Vagina (tissue), 2 donors: ENCODE data around the gene NR1I2. TPM values are rescaled to one million over a fixed set of nuclear protein-coding genes. Genes with fewer than 3 reads are reported as not detected.

Source experiments
- DNase-seq, 2 donors: peaks; one replicate each; pipeline ENCODE4 v3.0.0-alpha.2; 2017; ENCODE audit errors: extremely low spot score in 2 of 2
- H3K27ac ChIP-seq: fragments of 200-600 bp; sonication (generic); one replicate; pipeline ENCODE4 v1.5.1; 2019
- H3K27me3 ChIP-seq: fragments of 200-600 bp; sonication (generic); one replicate; pipeline ENCODE4 v1.5.1; 2019
- H3K36me3 ChIP-seq, 2 donors: fragments of 200-600 bp; sonication (generic); one replicate each; pipeline ENCODE4 v1.5.1; 2017 to 2019
- H3K4me1 ChIP-seq: fragments of 200-600 bp; sonication (generic); one replicate; pipeline ENCODE4 v1.5.1; 2019
- H3K4me3 ChIP-seq, 2 donors: fragments of 200-600 bp; sonication (generic); 1 replicate in 1 of 2; 2 replicates in 1 of 2; pipeline ENCODE4 v1.5.1; 2016 to 2019
- H3K9me3 ChIP-seq: fragments of 200-600 bp; sonication (generic); one replicate; pipeline ENCODE4 v1.5.1; 2019
- POLR2A ChIP-seq, 2 donors: fragments of 450-650 bp; IDR thresholded peaks; one replicate each; pipeline ENCODE4 v1.6.1; 2017; ENCODE audit warnings: antibody characterized with exemption in 2 of 2, mild to moderate bottlenecking in 2 of 2, moderate library complexity in 2 of 2
- POLR2AphosphoS5 ChIP-seq, 2 donors: sonication (generic); formaldehyde crosslinking; IDR thresholded peaks; one replicate each; pipeline ENCODE4 v1.9.0; 2017; ENCODE audit warnings: antibody characterized with exemption in 2 of 2, mild to moderate bottlenecking in 2 of 2, low read depth in 1 of 2; ENCODE audit not compliant: insufficient read depth in 1 of 2
- intact Hi-C: fragments of 100-400 bp; cut with DNase I; formaldehyde crosslinking; loops from one replicate; pipeline ENCODE4 v1.15.1; 2023
- total RNA-seq: library from RNA; depleted of rRNA; stranded (reverse); fragments of >200 nt; gene quantifications from one replicate; pipeline ENCODE4 v1.2.3, GENCODE V29; 2016
- TF ChIP-seq, protein P1 (sequence below), 3 experiments: fragments of 450-650 bp in 2 of 3; fragments of 200-600 bp in 1 of 3; sonication (generic) in 1 of 3; IDR thresholded peaks; one replicate each; pipeline ENCODE4 v1.5.1; 2017 to 2019; ENCODE audit warnings: antibody characterized with exemption in 3 of 3, mild to moderate bottlenecking in 2 of 3, moderate library complexity in 2 of 3

The NR1I2 gene
- total RNA-seq, 1 donor from 2014 or later = not detected

DNA sequence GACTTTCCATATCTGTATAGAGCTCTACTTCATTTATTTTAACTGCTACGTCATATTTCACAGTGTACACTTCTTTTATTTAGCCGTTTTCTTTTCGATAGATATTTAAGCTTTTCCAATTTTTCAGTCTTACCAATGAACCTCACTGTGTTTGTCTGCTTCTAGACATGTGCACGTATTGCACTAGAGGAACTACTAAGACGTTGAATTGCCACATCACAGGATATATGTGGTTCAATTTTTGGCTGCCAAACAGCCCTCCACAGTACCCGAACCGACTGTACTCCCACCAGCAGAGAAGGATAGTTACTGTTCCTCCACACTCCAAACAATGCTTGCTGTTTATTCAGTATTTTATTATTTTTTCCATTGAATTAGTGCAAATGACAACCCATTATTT, 2.0 kb downstream of the NR1I2 start:
- no peak for TF ChIP-seq POLR2A (IDR thresholded peaks at IDR 0.05)
- TF ChIP-seq, protein P1, sequence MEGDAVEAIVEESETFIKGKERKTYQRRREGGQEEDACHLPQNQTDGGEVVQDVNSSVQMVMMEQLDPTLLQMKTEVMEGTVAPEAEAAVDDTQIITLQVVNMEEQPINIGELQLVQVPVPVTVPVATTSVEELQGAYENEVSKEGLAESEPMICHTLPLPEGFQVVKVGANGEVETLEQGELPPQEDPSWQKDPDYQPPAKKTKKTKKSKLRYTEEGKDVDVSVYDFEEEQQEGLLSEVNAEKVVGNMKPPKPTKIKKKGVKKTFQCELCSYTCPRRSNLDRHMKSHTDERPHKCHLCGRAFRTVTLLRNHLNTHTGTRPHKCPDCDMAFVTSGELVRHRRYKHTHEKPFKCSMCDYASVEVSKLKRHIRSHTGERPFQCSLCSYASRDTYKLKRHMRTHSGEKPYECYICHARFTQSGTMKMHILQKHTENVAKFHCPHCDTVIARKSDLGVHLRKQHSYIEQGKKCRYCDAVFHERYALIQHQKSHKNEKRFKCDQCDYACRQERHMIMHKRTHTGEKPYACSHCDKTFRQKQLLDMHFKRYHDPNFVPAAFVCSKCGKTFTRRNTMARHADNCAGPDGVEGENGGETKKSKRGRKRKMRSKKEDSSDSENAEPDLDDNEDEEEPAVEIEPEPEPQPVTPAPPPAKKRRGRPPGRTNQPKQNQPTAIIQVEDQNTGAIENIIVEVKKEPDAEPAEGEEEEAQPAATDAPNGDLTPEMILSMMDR (IDR thresholded peaks at IDR 0.05) = no peak
- intact Hi-C loops = no loop called here
- Histone ChIP-seq H3K36me3 (no peaks in the 10 kb centered on the region), H3K9me3 (no peaks in the 10 kb centered on the region), H3K27ac (no peak overlapping the region), H3K27me3 (no peaks in the 10 kb centered on the region), H3K4me3 (no peak overlapping the region), H3K4me1 (no peaks in the 10 kb centered on the region)
- DNase-seq = no peak

DNA sequence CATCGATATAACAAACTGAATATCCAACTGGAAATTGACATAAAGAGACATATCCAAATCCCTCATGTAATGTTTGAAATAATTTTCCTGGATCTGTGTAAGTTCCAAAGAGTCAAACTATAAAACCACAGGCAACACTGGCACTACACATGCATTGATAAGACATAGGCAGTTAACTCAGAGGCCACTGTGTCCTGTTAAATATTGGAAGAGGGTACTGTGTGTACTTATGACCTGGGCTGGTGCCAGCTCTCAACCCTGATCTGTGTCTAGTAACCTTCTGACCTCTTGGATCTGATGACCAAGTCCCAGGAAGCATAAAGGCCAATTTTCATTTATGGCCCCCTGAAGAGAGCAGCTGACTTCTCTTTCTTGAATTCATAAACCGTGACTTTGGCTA, 4.5 kb downstream of the NR1I2 start:
- TF ChIP-seq, protein P1 (IDR thresholded peaks at IDR 0.05) = no peak
- no peak for TF ChIP-seq POLR2AphosphoS5 (IDR thresholded peaks at IDR 0.05; ENCODE audit: insufficient read depth in 1 of 2, low read depth in 1 of 2)
- no peak for TF ChIP-seq POLR2A (IDR thresholded peaks at IDR 0.05)
- intact Hi-C loops = no loop called here
- Histone ChIP-seq H3K9me3 (no peaks in the 10 kb centered on the region), H3K27ac (no peak overlapping the region), H3K4me3 (no peak overlapping the region), H3K4me1 (no peaks in the 10 kb centered on the region), H3K27me3 (no peaks in the 10 kb centered on the region), H3K36me3 (no peaks in the 10 kb centered on the region)
- no peak for DNase-seq

DNA sequence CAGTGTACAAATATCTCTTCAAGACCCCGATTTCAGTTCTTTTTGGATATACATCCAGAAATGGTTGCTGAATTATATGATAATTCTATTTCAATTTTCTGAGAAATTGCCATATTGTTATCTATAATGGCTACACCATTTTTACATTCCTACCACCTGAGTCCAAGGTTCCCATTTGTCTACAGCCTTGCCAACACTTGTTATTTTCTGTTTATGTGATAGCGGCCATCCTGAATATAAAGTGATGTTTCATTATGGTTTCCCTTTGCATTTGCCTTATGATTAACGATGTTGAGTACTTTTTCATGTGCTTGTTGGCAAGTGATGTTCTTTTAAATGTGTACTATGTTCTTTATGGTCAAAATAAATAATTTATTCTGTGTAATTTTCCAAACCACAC, 8.5 kb downstream of the NR1I2 start:
- Histone ChIP-seq H3K4me1 (no peaks in the 10 kb centered on the region), H3K27ac (no peak overlapping the region), H3K4me3 (no peak overlapping the region), H3K9me3 (no peaks in the 10 kb centered on the region), H3K27me3 (no peaks in the 10 kb centered on the region), H3K36me3 (no peaks in the 10 kb centered on the region)
- intact Hi-C loops = loop anchor here (5.0 kb wide), 1 partner anchor 1703 kb away; no protein-coding TSS in a partner anchor
- DNase-seq = no peak
- TF ChIP-seq, protein P1 (IDR thresholded peaks at IDR 0.05) = no peak
- TF ChIP-seq POLR2A (IDR thresholded peaks at IDR 0.05) (no peak), POLR2AphosphoS5 (IDR thresholded peaks at IDR 0.05; ENCODE audit: insufficient read depth in 1 of 2, low read depth in 1 of 2) (no peak)

DNA sequence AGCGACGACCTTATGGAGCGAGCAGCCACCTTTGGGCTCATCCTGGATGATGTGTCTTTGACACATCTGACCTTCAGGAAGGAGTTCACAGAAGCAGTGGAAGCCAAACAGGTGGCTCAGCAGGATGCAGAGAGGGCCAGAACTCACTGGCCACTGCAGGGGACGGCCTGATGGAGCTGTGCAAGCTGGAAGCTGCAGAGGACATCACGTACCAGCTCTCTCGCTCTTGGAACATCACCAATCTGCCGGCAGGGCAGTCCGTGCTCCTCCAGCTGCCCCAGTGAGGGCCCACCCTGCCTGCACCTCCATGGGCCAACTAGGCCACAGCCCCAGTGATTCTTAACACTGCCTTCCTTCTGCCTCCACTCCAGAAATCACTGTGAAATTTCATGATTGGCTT, 10.4 kb downstream of the NR1I2 start:
- TF ChIP-seq, protein P1 (IDR thresholded peaks at IDR 0.05) = no peak
- no peak for TF ChIP-seq POLR2AphosphoS5 (IDR thresholded peaks at IDR 0.05; ENCODE audit: insufficient read depth in 1 of 2, low read depth in 1 of 2)
- no peak for TF ChIP-seq POLR2A (IDR thresholded peaks at IDR 0.05)
- no peak for DNase-seq

DNA sequence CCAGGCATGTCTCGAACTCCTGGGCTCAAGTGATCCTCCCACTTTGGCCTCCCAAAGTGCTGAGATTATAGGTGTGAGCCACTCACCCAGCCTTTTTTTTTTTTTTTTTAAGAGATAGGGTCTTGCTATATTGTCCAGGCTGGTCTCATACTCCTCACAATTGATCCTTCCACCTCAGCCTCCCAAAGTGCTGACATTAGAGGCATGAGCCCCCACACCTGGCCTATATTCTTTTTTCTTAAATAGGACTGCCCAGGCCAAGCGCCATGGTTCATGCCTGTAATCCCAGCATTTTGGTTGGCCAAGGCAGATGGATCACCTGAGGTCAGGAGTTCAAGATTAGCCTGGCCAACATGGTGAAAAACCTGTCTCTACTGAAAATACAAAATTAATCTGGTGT, 12.5 kb downstream of the NR1I2 start:
- Histone ChIP-seq H3K27ac (no peak overlapping the region), H3K4me1 (no peaks in the 10 kb centered on the region), H3K9me3 (no peaks in the 10 kb centered on the region), H3K4me3 (no peak overlapping the region), H3K27me3 (no peaks in the 10 kb centered on the region), H3K36me3 (no peaks in the 10 kb centered on the region)
- DNase-seq = no peak
- no peak for TF ChIP-seq POLR2AphosphoS5 (IDR thresholded peaks at IDR 0.05; ENCODE audit: insufficient read depth in 1 of 2, low read depth in 1 of 2)
- TF ChIP-seq, protein P1 (IDR thresholded peaks at IDR 0.05) = no peak
- TF ChIP-seq POLR2A (IDR thresholded peaks at IDR 0.05) = no peak
- intact Hi-C loops = loop anchor here (5.0 kb wide), 1 partner anchor 1707 kb away; no protein-coding TSS in a partner anchor

More for the DNA sequence above, 10.4 kb downstream of the NR1I2 start:
- Histone ChIP-seq H3K36me3 (no peaks in the 10 kb centered on the region), H3K4me1 (no peaks in the 10 kb centered on the region), H3K27me3 (no peaks in the 10 kb centered on the region), H3K27ac (no peak overlapping the region), H3K9me3 (no peaks in the 10 kb centered on the region), H3K4me3 (no peak overlapping the region)
- intact Hi-C loops = loop anchor here (5.0 kb wide), 1 partner anchor 1705 kb away; no protein-coding TSS in a partner anchor
